Neural progenitor cell (in vitro differentiated cells): ENCODE results near the gene TMEM217. TPM values are rescaled to one million over a fixed set of nuclear protein-coding genes. Genes with fewer than 3 reads are reported as not detected.

Experiments used
- DNase-seq: peaks from one replicate; pipeline ENCODE4 v3.0.0-alpha.2; 2016; ENCODE audit warnings: low spot score
- H2AFZ ChIP-seq: fragments of 200-600 bp; sonication (generic); replicated peaks from 2 replicates; pipeline ENCODE4 v1.6.1; 2016; ENCODE audit warnings: antibody characterized with exemption
- H3F3A ChIP-seq: fragments of 200-600 bp; sonication (generic); 2 replicates; pipeline ENCODE4 v1.6.1; 2016; ENCODE audit warnings: antibody characterized with exemption, low read depth
- H3K27ac ChIP-seq: fragments of 200-600 bp; sonication (generic); 2 replicates; pipeline ENCODE4 v1.5.1; 2016; ENCODE audit warnings: mild to moderate bottlenecking
- H3K27me3 ChIP-seq: fragments of 200-600 bp; sonication (generic); 2 replicates; pipeline ENCODE4 v1.6.1; 2016; ENCODE audit warnings: mild to moderate bottlenecking, moderate library complexity
- H3K36me3 ChIP-seq: fragments of 200-600 bp; sonication (generic); 2 replicates; pipeline ENCODE4 v1.5.1; 2016
- H3K4me1 ChIP-seq: fragments of 200-600 bp; sonication (generic); 2 replicates; pipeline ENCODE4 v1.6.1; 2016; ENCODE audit warnings: mixed run types
- H3K4me2 ChIP-seq: fragments of 200-600 bp; sonication (generic); 2 replicates; pipeline ENCODE4 v1.6.1; 2016
- H3K4me3 ChIP-seq: fragments of 200-600 bp; sonication (generic); 2 replicates; pipeline ENCODE4 v1.5.1; 2016
- H3K79me2 ChIP-seq: fragments of 200-600 bp; sonication (generic); 2 replicates; pipeline ENCODE4 v1.6.1; 2016; ENCODE audit warnings: low read depth
- H3K9ac ChIP-seq: fragments of 200-600 bp; sonication (generic); 2 replicates; pipeline ENCODE4 v1.6.1; 2016
- H3K9me3 ChIP-seq: fragments of 200-600 bp; sonication (generic); 2 replicates; pipeline ENCODE4 v1.5.1; 2016; ENCODE audit warnings: low read depth
- H4K20me1 ChIP-seq: fragments of 200-600 bp; sonication (generic); 2 replicates; pipeline ENCODE4 v1.6.1; 2016; ENCODE audit warnings: low read depth
- H3K27ac Mint-ChIP-seq: 3 replicates; pipeline ENCODE4 v1.8.0; 2021; ENCODE audit warnings: mixed read lengths
- H3K27me3 Mint-ChIP-seq: 2 replicates; pipeline ENCODE4 v1.8.0; 2022; ENCODE audit warnings: low read depth, mild to moderate bottlenecking, inconsistent platforms, moderate library complexity, mixed read lengths; ENCODE audit not compliant: insufficient read depth
- H3K36me3 Mint-ChIP-seq: 3 replicates; pipeline ENCODE4 v1.8.0; 2021; ENCODE audit warnings: mixed read lengths
- H3K4me1 Mint-ChIP-seq: 3 replicates; pipeline ENCODE4 v1.8.0; 2021; ENCODE audit warnings: mixed read lengths
- H3K4me3 Mint-ChIP-seq: 3 replicates; pipeline ENCODE4 v1.8.0; 2021; ENCODE audit warnings: mild to moderate bottlenecking, moderate library complexity, mixed read lengths
- H3K9me3 Mint-ChIP-seq: 3 replicates; pipeline ENCODE4 v1.8.0; 2020; ENCODE audit warnings: mixed read lengths
- CTCF ChIP-seq: fragments of 200-600 bp; sonication (generic); IDR thresholded peaks from 2 replicates; pipeline ENCODE4 v1.5.1; 2017; ENCODE audit warnings: antibody characterized with exemption, mild to moderate bottlenecking
- EZH2 ChIP-seq: fragments of 200-600 bp; sonication (generic); IDR thresholded peaks from 2 replicates; pipeline ENCODE4 v1.6.1; 2017; ENCODE audit warnings: antibody characterized with exemption, mild to moderate bottlenecking, moderate library complexity
- EZH2phosphoT487 ChIP-seq: fragments of 200-600 bp; sonication (generic); IDR thresholded peaks from 2 replicates; pipeline ENCODE4 v1.6.1; 2017; ENCODE audit warnings: antibody characterized with exemption
- total RNA-seq: library from RNA; depleted of rRNA; stranded (reverse); fragments of >200 nt; gene quantifications from 2 replicates; pipeline ENCODE4 v1.2.3, GENCODE V29; 2015; ENCODE audit warnings: low replicate concordance

The TMEM217 gene
- total RNA-seq, 1 donor from 2014 or later = not detected

GRCh38 chr6:37288247-37288646 lies 30.3 kb upstream of the TMEM217 start:
- H3K4me3 Mint-ChIP-seq = no peak overlapping the region
- Histone ChIP-seq H3K36me3 (peaks cover 4% of the 10 kb centered on the region), H3K79me2 (no peaks in the 10 kb centered on the region), H3K27me3 (no peaks in the 10 kb centered on the region), H3F3A (no peaks in the 10 kb centered on the region), H3K4me1 (no peaks in the 10 kb centered on the region), H3K4me2 (no peak overlapping the region), H4K20me1 (peaks cover 3% of the 10 kb centered on the region), H3K27ac (no peak overlapping the region), H3K4me3 (no peak overlapping the region), H2AFZ (no peak overlapping the region), H3K9ac (no peak overlapping the region), H3K9me3 (no peaks in the 10 kb centered on the region)
- no peak for TF ChIP-seq EZH2phosphoT487
- no peak for TF ChIP-seq EZH2
- no peak for TF ChIP-seq CTCF
- H3K4me1 Mint-ChIP-seq = no peaks in the 10 kb centered on the region
- peaks cover 8% of the 10 kb centered on the region for H3K27me3 Mint-ChIP-seq
- no peaks in the 10 kb centered on the region for H3K9me3 Mint-ChIP-seq
- DNase-seq = no peak
- no peak overlapping the region for H3K27ac Mint-ChIP-seq
- peaks cover 33% of the 10 kb centered on the region for H3K36me3 Mint-ChIP-seq

- peaks cover 3% of the 10 kb centered on the region for H4K20me1 ChIP-seq
- H3K27ac Mint-ChIP-seq = no peak overlapping the region
- no peaks in the 10 kb centered on the region for H3F3A ChIP-seq
- no peaks in the 10 kb centered on the region for H3K9me3 ChIP-seq
- H3K36me3 ChIP-seq = peaks cover 4% of the 10 kb centered on the region
- no peak overlapping the region for H3K4me3 ChIP-seq
- H3K79me2 ChIP-seq = no peaks in the 10 kb centered on the region
- H3K27ac ChIP-seq = no peak overlapping the region
- H3K4me2 ChIP-seq = no peak overlapping the region
- H3K27me3 ChIP-seq = no peaks in the 10 kb centered on the region
- no peak for TF ChIP-seq EZH2
- TF ChIP-seq EZH2phosphoT487 = no peak
- TF ChIP-seq CTCF = no peak
- H3K4me1 Mint-ChIP-seq = no peaks in the 10 kb centered on the region
- H2AFZ ChIP-seq = no peak overlapping the region
- peaks cover 7% of the 10 kb centered on the region for H3K27me3 Mint-ChIP-seq
- H3K9me3 Mint-ChIP-seq = no peaks in the 10 kb centered on the region
- H3K4me3 Mint-ChIP-seq = no peak overlapping the region
- no peak overlapping the region for H3K9ac ChIP-seq
- peaks cover 34% of the 10 kb centered on the region for H3K36me3 Mint-ChIP-seq
- H3K4me1 ChIP-seq = no peaks in the 10 kb centered on the region
- no peak for DNase-seq
These were observed 29.7 kb upstream of the TMEM217 start for GRCh38 chr6:37287519-37288157.

- Histone ChIP-seq H3K27me3 (no peaks in the 10 kb centered on the region), H3K9ac (no peak overlapping the region), H3K4me1 (no peaks in the 10 kb centered on the region), H3K36me3 (peaks cover 4% of the 10 kb centered on the region), H3K4me3 (no peak overlapping the region), H3K79me2 (no peaks in the 10 kb centered on the region), H2AFZ (no peak overlapping the region), H4K20me1 (peaks cover 3% of the 10 kb centered on the region), H3F3A (no peaks in the 10 kb centered on the region), H3K9me3 (no peaks in the 10 kb centered on the region), H3K4me2 (no peak overlapping the region), H3K27ac (no peak overlapping the region)
- no peaks in the 10 kb centered on the region for H3K4me1 Mint-ChIP-seq
- no peak overlapping the region for H3K4me3 Mint-ChIP-seq
- H3K27me3 Mint-ChIP-seq = peaks cover 6% of the 10 kb centered on the region
- no peaks in the 10 kb centered on the region for H3K9me3 Mint-ChIP-seq
- H3K36me3 Mint-ChIP-seq = peaks cover 28% of the 10 kb centered on the region
- no peak for DNase-seq
- no peak overlapping the region for H3K27ac Mint-ChIP-seq
- no peak for TF ChIP-seq EZH2phosphoT487
- no peak for TF ChIP-seq CTCF
- no peak for TF ChIP-seq EZH2
These were observed 27.9 kb upstream of the TMEM217 start for GRCh38 chr6:37285861-37286311.
